ENCODE results near the gene USE1.

- TF ChIP-seq EZH2phosphoT487 (IDR thresholded peaks at IDR 0.05; ENCODE audit: borderline replicate concordance) (no peak), CTCF (conservative IDR thresholded peaks at IDR 0.05; ENCODE audit: low read length) (peak; percentile 31; the same call in 1 of the 2 replicates)
These were observed 31.8 kb upstream of the USE1 start for GRCh38 chr19:17183271-17183761.
